OCI-LY3 (cell line): ENCODE measurements around the gene ZNF618.

Experiments
- CTCF ChIP-seq: fragments of 200-600, 300-600 bp; sonication (generic); IDR thresholded peaks from 2 replicates; pipeline ENCODE4 v1.5.1; 2014; ENCODE audit warnings: antibody characterized with exemption, low read length, low read depth
- EZH2phosphoT487 ChIP-seq: fragments of 200-600 bp; shearing (Covaris generic); IDR thresholded peaks from 2 replicates; pipeline ENCODE4 v1.6.1; 2018; ENCODE audit warnings: antibody characterized with exemption, mixed run types, low read depth

GRCh38 chr9:114006931-114007691, 131.0 kb downstream of the ZNF618 start:
- TF ChIP-seq CTCF (no peak), EZH2phosphoT487 (no peak)
